Measurements from ENCODE around the gene DCXR.

The DCXR gene

GRCh38 chr17:82058230-82058854 lies 20.8 kb upstream of the DCXR start:
- H3F3A ChIP-seq (ENCODE audit: insufficient read depth, low read length) = no peaks in the 10 kb centered on the region
- no peaks in the 10 kb centered on the region for H3K79me2 ChIP-seq (ENCODE audit: insufficient read depth, low read length)
- H3K27ac ChIP-seq (ENCODE audit: low read depth, low read length, poor library complexity, severe bottlenecking) = no peak overlapping the region
- H3K9me3 ChIP-seq (ENCODE audit: low read length) = no peaks in the 10 kb centered on the region
- no peaks in the 10 kb centered on the region for H3K9me2 ChIP-seq (ENCODE audit: low read depth, low read length)
- no peak overlapping the region for H3K9ac ChIP-seq (ENCODE audit: low read length)
- H3K4me2 ChIP-seq (ENCODE audit: low read length) = no peak overlapping the region
- no peak overlapping the region for H3K4me3 ChIP-seq (ENCODE audit: low read depth, low read length, poor library complexity, severe bottlenecking)
- no peak overlapping the region for H2AFZ ChIP-seq (ENCODE audit: low read length)
- peaks cover 98% of the 10 kb centered on the region for H3K36me3 ChIP-seq (ENCODE audit: insufficient read depth, low read length)
- no peaks in the 10 kb centered on the region for H4K20me1 ChIP-seq (ENCODE audit: insufficient read depth, low read length)
- H3K4me1 ChIP-seq (ENCODE audit: insufficient read depth, low read length, severe bottlenecking) = peaks cover 5% of the 10 kb centered on the region
- TF ChIP-seq CTCF (IDR thresholded peaks at IDR 0.05; ENCODE audit: low read length) (no peak), EZH2 (IDR thresholded peaks at IDR 0.05; ENCODE audit: borderline replicate concordance, low read length) (no peak)
- no peaks in the 10 kb centered on the region for H3K27me3 ChIP-seq (ENCODE audit: insufficient read depth, low read length)

GRCh38 chr17:82056729-82057621 lies 19.5 kb upstream of the DCXR start:
- H3F3A ChIP-seq (ENCODE audit: insufficient read depth, low read length) = no peaks in the 10 kb centered on the region
- TF ChIP-seq EZH2 (IDR thresholded peaks at IDR 0.05; ENCODE audit: borderline replicate concordance, low read length) (no peak), CTCF (IDR thresholded peaks at IDR 0.05; ENCODE audit: low read length) (no peak)
- H3K9me3 ChIP-seq (ENCODE audit: low read length) = no peaks in the 10 kb centered on the region
- peaks cover 17% of the 10 kb centered on the region for H3K4me1 ChIP-seq (ENCODE audit: insufficient read depth, low read length, severe bottlenecking)
- H3K4me2 ChIP-seq (ENCODE audit: low read length) = no peak overlapping the region
- H3K9ac ChIP-seq (ENCODE audit: low read length) = no peak overlapping the region
- H3K4me3 ChIP-seq (ENCODE audit: low read depth, low read length, poor library complexity, severe bottlenecking) = no peak overlapping the region
- no peaks in the 10 kb centered on the region for H4K20me1 ChIP-seq (ENCODE audit: insufficient read depth, low read length)
- H2AFZ ChIP-seq (ENCODE audit: low read length) = no peak overlapping the region
- H3K27ac ChIP-seq (ENCODE audit: low read depth, low read length, poor library complexity, severe bottlenecking) = no peak overlapping the region
- no peaks in the 10 kb centered on the region for H3K9me2 ChIP-seq (ENCODE audit: low read depth, low read length)
- H3K79me2 ChIP-seq (ENCODE audit: insufficient read depth, low read length) = 0 out of 2 replicates have a peak, but pooled peaks cover 4% of the 10 kb centered on the region
- peaks cover 84% of the 10 kb centered on the region for H3K36me3 ChIP-seq (ENCODE audit: insufficient read depth, low read length)
- no peaks in the 10 kb centered on the region for H3K27me3 ChIP-seq (ENCODE audit: insufficient read depth, low read length)

GRCh38 chr17:82055965-82056728 lies 18.6 kb upstream of the DCXR start:
- Histone ChIP-seq H4K20me1 (ENCODE audit: insufficient read depth, low read length) (no peaks in the 10 kb centered on the region), H3K4me3 (ENCODE audit: low read depth, low read length, poor library complexity, severe bottlenecking) (no peak overlapping the region), H3K4me1 (ENCODE audit: insufficient read depth, low read length, severe bottlenecking) (peaks cover 17% of the 10 kb centered on the region), H3K9ac (ENCODE audit: low read length) (no peak overlapping the region), H3K79me2 (ENCODE audit: insufficient read depth, low read length) (0 out of 2 replicates have a peak, but pooled peaks cover 4% of the 10 kb centered on the region), H2AFZ (ENCODE audit: low read length) (no peak overlapping the region), H3K4me2 (ENCODE audit: low read length) (no peak overlapping the region), H3K36me3 (ENCODE audit: insufficient read depth, low read length) (peaks cover 78% of the 10 kb centered on the region), H3K27ac (ENCODE audit: low read depth, low read length, poor library complexity, severe bottlenecking) (no peak overlapping the region), H3K27me3 (ENCODE audit: insufficient read depth, low read length) (no peaks in the 10 kb centered on the region), H3K9me2 (ENCODE audit: low read depth, low read length) (no peaks in the 10 kb centered on the region), H3K9me3 (ENCODE audit: low read length) (no peaks in the 10 kb centered on the region), H3F3A (ENCODE audit: insufficient read depth, low read length) (no peaks in the 10 kb centered on the region)
- TF ChIP-seq CTCF (IDR thresholded peaks at IDR 0.05; ENCODE audit: low read length) (no peak), EZH2 (IDR thresholded peaks at IDR 0.05; ENCODE audit: borderline replicate concordance, low read length) (no peak)

All from OCI-LY1 (cell line).